Esophagus squamous epithelium (tissue), 5 donors: ENCODE measurements around the gene GP9. TPM values are rescaled to one million over a fixed set of nuclear protein-coding genes. Genes with fewer than 3 reads are reported as not detected.

Experiments used
- DNase-seq: peaks from one replicate; lab custom pipeline; 2025; lab: John Stamatoyannopoulos, UW
- H3K27ac ChIP-seq, 4 donors: fragments of 200-600 bp; sonication (generic); one replicate each; pipeline ENCODE4 v1.5.1; 2016 to 2019; ENCODE audit warnings: mild to moderate bottlenecking in 1 of 4
- H3K27me3 ChIP-seq, 4 donors: fragments of 200-600 bp; sonication (generic); 1 replicate in 3 of 4; 2 replicates in 1 of 4; pipeline versions ENCODE4 v1.5.1 to v1.6.0; 2017 to 2021; ENCODE audit warnings: antibody characterized with exemption in 1 of 4
- H3K36me3 ChIP-seq, 3 donors: fragments of 200-600 bp; sonication (generic); one replicate each; pipeline ENCODE4 v1.5.1; 2016 to 2019
- H3K4me1 ChIP-seq, 3 donors: fragments of 200-600 bp; sonication (generic); one replicate each; pipeline ENCODE4 v1.5.1; 2017 to 2019
- H3K4me3 ChIP-seq, 4 donors: fragments of 200-600 bp; sonication (generic); 1 replicate in 3 of 4; 2 replicates in 1 of 4; pipeline ENCODE4 v1.5.1; 2016 to 2019; ENCODE audit warnings: mild to moderate bottlenecking in 2 of 4, moderate library complexity in 1 of 4
- H3K9me3 ChIP-seq, 3 donors: fragments of 200-600 bp; sonication (generic); one replicate each; pipeline ENCODE4 v1.5.1; 2016 to 2019
- CTCF ChIP-seq, 6 experiments: fragments of 450-650 bp in 4 of 6; fragments of 200-600 bp in 2 of 6; sonication (generic) in 2 of 6; IDR thresholded peaks; one replicate each; pipeline ENCODE4 v1.5.1; 2016 to 2019; ENCODE audit warnings: antibody characterized with exemption in 6 of 6, mild to moderate bottlenecking in 4 of 6, moderate library complexity in 4 of 6
- POLR2A ChIP-seq, 4 donors: fragments of 450-650 bp; IDR thresholded peaks; one replicate each; pipeline ENCODE4 v1.6.1; 2017; ENCODE audit warnings: antibody characterized with exemption in 4 of 4, mild to moderate bottlenecking in 4 of 4, moderate library complexity in 3 of 4
- WGBS, 2 donors: methylation state at CpG; one replicate each; pipeline ENCODE4 v1.1.5; 2018; 5-methylcytosine and 5-hydroxymethylcytosine counted together
- intact Hi-C: fragments of 100-400 bp; cut with DNase I; formaldehyde crosslinking; loops from one replicate; pipeline ENCODE4 v1.15.0; 2022
- total RNA-seq, 4 donors: library from RNA; depleted of rRNA; stranded (reverse); fragments of >200 nt; gene quantifications; one replicate each; pipeline ENCODE4 v1.1.0, GENCODE V29; 2016
- donor health status: DM: yes; HTN: yes; CAD: no.

Gene GP9
- total RNA-seq, 4 donors from 2014 or later = not detected

GRCh38 chr3:129022114-129023007, 38.2 kb upstream of the GP9 start:
- no peaks in the 10 kb centered on the region for H3K9me3 ChIP-seq
- H3K27ac ChIP-seq = peak overlapping the region in 3 of 4 donors; percentile 43 to 78 (median 65)
- intact Hi-C loops = no loop called here
- H3K4me1 ChIP-seq = peaks cover 8 to 70% (median 32%) of the 10 kb centered on the region in 3 donors
- 57 to 63% methylated on average over 3 to 8 of the region's 15 CpGs for WGBS, 2 donors
- no peaks in the 10 kb centered on the region for H3K36me3 ChIP-seq
- TF ChIP-seq POLR2A (IDR thresholded peaks at IDR 0.05) (no peak), CTCF (IDR thresholded peaks at IDR 0.05) (no peak)
- DNase-seq = no peak
- H3K27me3 ChIP-seq = no peaks in the 10 kb centered on the region
- no peak overlapping the region for H3K4me3 ChIP-seq

GRCh38 chr3:129023008-129023358, 37.6 kb upstream of the GP9 start:
- intact Hi-C loops = no loop called here

GRCh38 chr3:129023909-129024308, 36.7 kb upstream of the GP9 start:
- peak overlapping the region in 1 of 4 donors; percentile 43 for H3K27ac ChIP-seq
- no peaks in the 10 kb centered on the region for H3K27me3 ChIP-seq
- DNase-seq = no peak
- intact Hi-C loops = no loop called here
- no peaks in the 10 kb centered on the region for H3K36me3 ChIP-seq
- no peaks in the 10 kb centered on the region for H3K9me3 ChIP-seq
- no peak overlapping the region for H3K4me3 ChIP-seq
- TF ChIP-seq CTCF (IDR thresholded peaks at IDR 0.05) (peak in 2 of 6 experiments; percentile 17 to 27), POLR2A (IDR thresholded peaks at IDR 0.05) (no peak)
- H3K4me1 ChIP-seq = peaks cover 9 to 66% (median 22%) of the 10 kb centered on the region in 3 donors
- 44 to 80% methylated on average over 1 to 2 of the region's 2 CpGs for WGBS, 2 donors

More at GRCh38 chr3:129023008-129023358, 37.6 kb upstream of the GP9 start:
- Histone ChIP-seq H3K9me3 (no peaks in the 10 kb centered on the region), H3K36me3 (no peaks in the 10 kb centered on the region), H3K27ac (peak overlapping the region in 3 of 4 donors; percentile 43 to 78 (median 65)), H3K27me3 (no peaks in the 10 kb centered on the region), H3K4me1 (peaks cover 9 to 67% (median 27%) of the 10 kb centered on the region in 3 donors), H3K4me3 (no peak overlapping the region)
- TF ChIP-seq POLR2A (IDR thresholded peaks at IDR 0.05) = no peak
- TF ChIP-seq CTCF (IDR thresholded peaks at IDR 0.05) = no peak
- no peak for DNase-seq
- 17 to 27% methylated on average over 1 of the region's 1 CpG for WGBS, 2 donors

- no peaks in the 10 kb centered on the region for H3K27me3 ChIP-seq
- no peaks in the 10 kb centered on the region for H3K9me3 ChIP-seq
- DNase-seq = no peak
- no peak overlapping the region for H3K4me3 ChIP-seq
- intact Hi-C loops = no loop called here
- no peaks in the 10 kb centered on the region for H3K36me3 ChIP-seq
- no peak for TF ChIP-seq POLR2A (IDR thresholded peaks at IDR 0.05)
- TF ChIP-seq CTCF (IDR thresholded peaks at IDR 0.05) = no peak
- peaks cover 9 to 66% (median 22%) of the 10 kb centered on the region in 3 donors for H3K4me1 ChIP-seq
- WGBS, 2 donors = 82 to 93% methylated on average over 14 to 15 of the region's 15 CpGs
- peak overlapping the region in 3 of 4 donors; percentile 65 to 72 (median 71) for H3K27ac ChIP-seq
Measured at GRCh38 chr3:129025108-129025507, 35.5 kb upstream of the GP9 start.
